HG03066 (cell line): ENCODE measurements around the gene EPB41L2.

ENCODE experiments used
- ATAC-seq: cut with Tn5 transposase; IDR thresholded peaks from one replicate; pipeline ENCODE4 v1.9.1; 2021; ENCODE audit warnings: low read depth; ENCODE audit not compliant: unreplicated experiment

The EPB41L2 gene

DNA sequence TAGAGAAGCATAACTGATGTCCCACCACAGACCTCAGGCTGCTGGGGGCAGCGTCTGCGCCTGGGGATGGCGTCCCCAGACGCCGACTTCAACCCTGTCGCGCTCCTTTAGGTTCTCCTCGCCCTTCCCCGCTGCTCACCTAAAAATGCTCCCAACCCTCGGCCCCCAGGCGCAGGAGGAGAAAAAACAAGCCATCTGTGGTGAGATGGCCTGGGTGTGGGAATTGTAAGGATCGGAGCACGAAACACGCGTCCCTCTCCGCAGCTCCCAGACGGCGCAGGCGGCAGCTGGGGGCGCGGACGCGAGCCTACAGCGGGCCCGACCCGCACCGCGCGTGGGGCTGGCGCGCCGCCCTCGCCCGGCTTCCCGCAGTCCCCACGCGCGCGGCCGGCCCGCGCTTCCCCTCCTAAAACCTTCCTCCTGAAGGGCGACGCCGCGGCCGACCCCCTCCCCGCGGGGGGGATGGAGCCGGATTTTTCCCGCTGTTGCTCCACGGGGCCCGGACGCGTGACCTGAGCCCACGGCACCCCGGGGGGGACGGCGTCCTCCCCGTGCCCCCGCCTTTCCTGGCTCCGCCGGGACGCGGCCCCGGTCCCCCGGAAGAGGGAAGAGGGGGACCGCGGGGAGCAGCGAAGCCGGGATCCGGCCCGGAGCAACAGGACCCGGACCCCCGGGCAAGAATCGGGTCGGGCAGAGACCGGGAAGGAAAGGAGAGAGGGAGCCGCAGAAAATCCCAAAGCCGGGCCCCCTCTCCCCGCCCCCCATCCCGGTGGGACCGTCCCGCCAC is 611 bp downstream of the EPB41L2 start:
- ATAC-seq = peak; percentile 23

- ATAC-seq = no peak
Measured at GRCh38 chr6:131061751-131062119, 1.3 kb downstream of the EPB41L2 start.

GRCh38 chr6:131061041-131061750 is 1.8 kb downstream of the EPB41L2 start:
- ATAC-seq = no peak

GRCh38 chr6:131060311-131060710 is 2.7 kb downstream of the EPB41L2 start:
- no peak for ATAC-seq

- no peak for ATAC-seq
Measured at GRCh38 chr6:131059486-131059885, 3.6 kb downstream of the EPB41L2 start.

DNA sequence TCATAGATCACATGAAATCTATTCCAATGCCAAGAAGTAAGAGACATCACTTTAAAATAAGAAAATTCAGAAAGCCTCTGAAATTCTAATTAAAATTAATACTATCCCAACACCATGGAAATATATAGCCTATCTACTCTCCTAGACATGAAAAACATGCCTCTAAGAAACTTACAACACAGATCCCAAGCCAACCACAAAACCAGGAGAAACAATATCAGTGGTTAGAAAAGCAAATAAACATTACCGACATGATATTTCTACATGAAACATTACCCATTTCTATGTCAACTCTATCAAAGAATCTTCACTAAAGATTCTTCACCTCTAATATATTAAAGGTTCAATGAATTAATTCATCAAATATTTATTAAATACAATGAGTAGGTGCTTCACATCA is 4.8 kb downstream of the EPB41L2 start:
- ATAC-seq = no peak

- ATAC-seq = no peak
Measured at GRCh38 chr6:131054392-131055250, 8.4 kb downstream of the EPB41L2 start.

GRCh38 chr6:131053546-131054240 is 9.4 kb downstream of the EPB41L2 start:
- no peak for ATAC-seq

GRCh38 chr6:131052181-131052580 is 10.9 kb downstream of the EPB41L2 start:
- no peak for ATAC-seq

GRCh38 chr6:131051341-131051740 is 11.7 kb downstream of the EPB41L2 start:
- no peak for ATAC-seq

GRCh38 chr6:131049608-131050007 is 13.4 kb downstream of the EPB41L2 start:
- ATAC-seq = no peak

DNA sequence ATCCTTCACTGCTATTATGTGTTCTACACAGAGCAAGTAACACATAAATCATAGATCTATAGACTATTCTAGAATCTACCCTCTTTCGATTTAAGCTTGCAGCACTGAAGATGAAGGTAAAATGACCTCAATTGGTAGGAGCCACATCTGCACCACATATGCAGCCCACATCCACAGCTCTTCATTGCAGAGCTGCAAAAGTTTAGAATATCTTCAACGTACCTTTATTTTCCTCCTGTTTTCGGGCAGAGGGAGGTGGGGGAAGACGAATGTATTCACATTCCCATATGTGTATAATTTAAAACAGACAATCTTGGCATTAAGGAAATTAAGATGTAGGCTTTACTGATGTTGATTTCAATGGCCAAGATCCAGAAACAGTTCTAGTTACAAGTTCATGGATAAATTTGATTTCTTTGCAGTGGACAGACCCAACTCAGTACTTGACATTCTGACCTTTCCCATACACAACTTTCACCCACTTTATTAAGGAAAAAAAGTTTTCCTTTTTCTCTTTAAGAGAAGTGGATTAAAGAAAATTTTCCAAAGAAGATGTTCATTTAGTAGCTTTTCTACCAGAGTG is 14.0 kb downstream of the EPB41L2 start:
- no peak for ATAC-seq

DNA sequence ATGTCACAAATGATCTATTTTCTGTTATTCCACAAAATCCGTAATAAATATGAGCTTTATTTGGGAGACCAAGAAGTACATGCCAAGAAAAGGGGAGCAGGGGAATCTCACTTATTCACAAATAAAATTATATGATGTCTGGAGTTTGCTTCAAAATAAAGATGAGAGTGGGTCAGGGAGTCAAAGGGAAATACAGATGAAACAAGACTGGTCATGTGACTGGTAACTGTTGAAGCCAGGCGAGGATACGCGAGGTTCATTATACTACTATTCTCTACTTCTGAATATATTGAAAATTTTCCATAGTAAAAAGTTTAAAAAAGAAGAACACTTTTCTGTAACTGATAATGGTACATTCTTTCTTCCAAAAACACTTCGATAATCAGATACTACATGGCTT is 14.6 kb downstream of the EPB41L2 start:
- ATAC-seq = no peak

- no peak for ATAC-seq
Measured at GRCh38 chr6:131045139-131045538, 17.9 kb downstream of the EPB41L2 start.

- no peak for ATAC-seq
Measured at GRCh38 chr6:131043902-131044447, 19.1 kb downstream of the EPB41L2 start.

- ATAC-seq = no peak
Measured at GRCh38 chr6:131042664-131043063, 20.4 kb downstream of the EPB41L2 start.

GRCh38 chr6:131041814-131042213 is 21.2 kb downstream of the EPB41L2 start:
- ATAC-seq = no peak

DNA sequence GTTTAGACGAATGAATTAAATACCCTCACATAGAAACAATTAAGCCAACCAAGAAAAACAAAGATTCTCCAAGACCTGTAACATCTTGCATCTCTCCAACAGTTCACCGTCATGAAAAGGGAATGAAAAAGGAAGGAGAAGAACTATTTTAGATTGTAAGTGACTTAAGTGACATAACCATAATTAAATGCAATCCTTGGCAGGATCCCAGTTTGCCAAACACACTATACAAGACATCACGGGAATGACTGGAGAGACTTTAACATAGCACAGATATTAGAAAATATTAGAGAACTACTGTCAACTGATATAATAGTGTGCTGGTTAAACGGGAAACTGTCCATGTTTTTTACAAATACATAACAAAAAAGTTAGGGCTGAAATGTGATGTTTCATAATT is 22.2 kb downstream of the EPB41L2 start:
- no peak for ATAC-seq

DNA sequence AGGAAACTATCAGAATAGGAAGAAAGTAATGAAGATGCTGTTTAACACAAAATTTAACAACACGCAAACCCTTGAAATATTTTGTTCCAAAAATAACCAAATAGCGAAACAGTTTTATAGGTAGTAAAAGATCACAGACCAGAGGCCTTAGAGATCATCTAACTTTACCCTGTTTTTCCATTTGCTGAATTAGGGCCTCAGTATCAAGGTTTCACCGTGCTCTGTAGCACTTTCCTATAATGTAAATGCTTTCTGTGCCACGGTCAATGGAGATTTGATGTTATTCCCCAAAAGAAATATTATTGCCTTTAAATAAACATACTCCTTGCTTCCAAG is 23.7 kb downstream of the EPB41L2 start:
- no peak for ATAC-seq
